Activated CD4-positive, alpha-beta T cell treated with anti-CD3 and anti-CD28 coated beads for 48 hours (primary cell): ENCODE data around the gene CPZ.
"Not testable (repeated sequence)": the region's sequence is repeated elsewhere in the genome, so short reads cannot be mapped to it uniquely, and the experiment has no call there.

ENCODE experiments used
- DNase-seq: peaks from one replicate; pipeline ENCODE4 v3.0.0-alpha.2; 2020

CPZ gene

GRCh38 chr4:8557151-8558076, 35.2 kb upstream of the CPZ start:
- no peak for DNase-seq

DNA sequence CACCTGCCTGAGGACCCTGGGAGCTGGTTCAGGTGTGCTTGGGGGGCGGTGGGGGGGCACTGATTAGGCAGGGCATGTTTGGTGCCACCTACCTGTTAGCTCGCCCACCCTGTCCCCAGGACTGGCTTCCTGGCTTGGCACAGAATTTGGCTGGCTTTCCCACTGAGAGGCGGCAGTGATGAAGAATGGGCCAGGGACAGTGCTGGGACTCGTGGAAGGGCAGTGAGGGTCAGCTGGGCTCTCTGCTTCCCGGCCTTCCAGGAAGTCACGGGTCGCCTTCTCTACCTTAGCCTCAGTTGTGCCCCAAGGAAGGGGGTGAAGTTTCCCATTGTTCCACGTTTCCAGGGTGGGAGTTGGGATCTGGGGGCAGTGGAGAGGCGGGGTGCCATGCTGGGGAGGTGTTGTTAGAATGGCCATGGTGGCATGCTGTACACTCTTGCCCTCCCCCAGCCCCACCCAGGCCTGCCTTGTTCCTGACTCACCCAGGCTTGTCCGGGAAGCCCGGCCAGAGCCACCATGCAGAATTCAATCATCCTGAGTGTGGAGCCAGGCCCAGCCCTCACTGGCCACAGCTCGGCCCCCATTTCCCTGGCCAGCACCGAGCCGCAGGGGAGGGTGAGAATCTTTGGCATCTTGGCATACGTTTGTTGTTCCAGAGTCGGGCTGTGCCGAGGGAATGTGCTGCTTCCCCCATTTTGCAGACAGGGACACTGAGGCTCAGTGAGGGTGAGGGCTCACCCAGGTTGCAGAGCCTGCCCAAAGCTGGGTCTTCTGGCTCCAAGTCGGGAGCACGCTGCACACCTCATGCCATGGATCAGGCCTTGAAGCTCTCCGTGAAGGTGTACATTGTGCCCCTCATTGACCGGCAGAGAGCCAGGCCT, 34.2 kb upstream of the CPZ start:
- DNase-seq = no peak

- DNase-seq = no peak
Measured at GRCh38 chr4:8559011-8559410, 33.6 kb upstream of the CPZ start.

DNA sequence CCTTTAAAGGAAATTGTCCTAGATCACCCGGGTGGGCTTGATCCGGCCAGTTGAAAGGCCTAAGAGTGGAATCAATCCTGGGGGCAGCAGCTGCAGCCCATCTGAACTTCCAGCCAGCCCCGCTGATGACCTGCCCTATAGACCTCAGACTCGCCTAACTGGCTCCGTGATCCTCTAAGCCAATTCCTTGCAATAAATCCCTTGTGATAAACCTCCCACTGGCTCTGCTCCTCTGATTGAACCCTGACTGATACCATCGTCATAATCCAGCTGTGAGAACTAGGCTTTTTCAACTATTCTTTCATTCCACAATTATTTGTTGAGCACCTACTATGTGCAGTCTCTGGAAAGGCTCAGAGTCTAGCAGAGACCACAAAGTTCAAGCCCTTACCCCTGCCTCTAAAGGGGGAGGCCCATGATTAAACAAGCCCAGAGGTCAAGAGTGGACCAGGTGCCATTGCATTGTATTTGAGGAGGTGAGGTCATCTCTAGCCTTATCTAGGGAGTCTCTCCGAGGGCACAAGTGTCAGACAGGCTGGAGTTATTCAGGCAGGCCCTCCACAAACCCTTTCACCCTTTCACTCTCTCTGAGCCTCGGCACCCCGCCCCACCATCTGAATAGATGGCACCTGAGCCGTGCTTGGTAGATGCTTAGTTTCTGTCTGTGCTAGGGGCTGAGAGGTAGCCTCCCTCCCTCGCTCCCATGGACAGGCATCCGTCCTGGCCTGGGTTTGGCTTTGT, 32.9 kb upstream of the CPZ start:
- no peak for DNase-seq

GRCh38 chr4:8560265-8561047, 32.1 kb upstream of the CPZ start:
- no peak for DNase-seq

DNA sequence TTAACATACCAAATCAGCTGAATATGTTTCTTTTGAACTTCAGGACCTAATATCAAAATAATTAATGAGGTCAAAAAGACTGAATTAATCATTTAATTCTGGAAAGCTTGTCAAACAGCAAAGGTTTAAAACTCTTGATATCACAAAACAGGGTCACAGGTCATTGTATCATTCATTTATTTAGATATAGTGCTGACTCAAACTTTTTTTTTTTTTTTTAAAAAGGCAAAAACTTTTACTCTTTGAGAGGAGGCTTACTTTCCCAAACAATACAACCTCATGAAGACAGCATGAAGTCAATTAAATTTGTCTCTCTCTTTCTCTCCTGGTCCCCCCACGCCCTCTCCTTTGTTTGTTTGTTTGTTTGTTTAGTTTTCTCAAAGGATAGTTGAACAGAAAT, 28.0 kb upstream of the CPZ start:
- DNase-seq = no peak

- no peak for DNase-seq
Measured at GRCh38 chr4:8568068-8568668, 24.4 kb upstream of the CPZ start.

DNA sequence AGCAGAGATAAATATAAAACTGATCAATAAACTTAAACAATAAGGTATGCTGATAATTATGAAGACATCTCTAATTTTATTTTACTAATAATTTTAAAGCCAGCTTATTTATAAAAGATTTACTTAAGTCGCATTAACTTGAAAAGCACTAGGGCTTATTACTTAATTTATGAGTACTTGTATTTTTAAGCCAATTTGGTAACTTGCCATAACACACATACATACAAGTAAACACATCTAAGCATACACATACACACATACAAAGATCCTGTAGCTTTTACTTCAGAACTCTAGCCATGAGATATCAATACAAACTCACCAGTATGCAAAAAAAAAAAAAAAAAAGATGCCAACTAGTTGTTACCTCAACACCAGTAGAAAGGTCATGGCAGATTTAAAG, 22.4 kb upstream of the CPZ start:
- no peak for DNase-seq

DNA sequence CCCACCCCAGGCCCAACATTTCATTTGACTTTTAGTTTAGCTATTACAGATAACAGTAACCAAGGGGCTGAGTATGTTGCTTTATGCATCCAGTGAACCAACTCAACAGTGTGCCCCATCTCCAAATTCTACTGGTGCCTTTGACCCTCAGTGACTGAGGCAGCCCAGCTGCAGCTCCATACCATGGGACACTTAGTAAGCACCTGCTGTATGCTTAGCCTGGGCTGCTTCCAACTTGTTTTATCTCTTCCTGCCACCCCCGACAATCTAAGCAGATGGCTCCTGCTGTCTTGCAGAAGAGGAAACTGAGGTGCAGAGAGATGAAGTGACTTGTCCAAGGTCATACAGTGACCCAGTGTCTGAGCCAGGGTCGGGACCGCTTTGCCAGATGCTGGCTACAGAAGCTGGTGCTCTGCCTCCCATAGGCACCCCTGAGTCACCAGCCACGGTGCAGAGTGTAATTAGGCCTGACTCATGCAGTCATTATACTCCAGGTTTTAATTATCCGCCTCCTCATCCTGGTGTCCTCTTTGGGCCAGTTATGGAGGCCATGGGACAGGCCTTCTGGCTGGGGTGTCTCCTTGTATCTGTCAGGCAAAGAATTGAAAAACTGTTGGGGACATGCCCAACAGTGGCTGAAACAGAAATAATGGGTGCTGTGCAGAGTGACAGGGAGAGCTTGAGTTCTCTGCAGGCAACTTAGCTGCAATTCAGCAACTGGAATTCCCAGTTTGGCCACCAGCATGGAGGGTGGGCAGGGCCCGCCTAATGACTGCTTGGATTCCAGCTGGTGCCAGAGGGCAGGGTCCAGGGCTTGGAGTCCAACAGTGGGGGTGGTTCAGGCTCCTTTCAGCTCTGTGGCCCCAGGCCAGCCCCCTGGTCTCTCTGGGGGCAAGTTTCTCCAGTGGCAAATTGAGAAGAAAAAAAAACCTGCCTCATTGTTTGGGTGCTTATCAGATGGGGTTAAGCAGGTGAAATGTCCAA, 20.6 kb upstream of the CPZ start:
- DNase-seq = no peak

GRCh38 chr4:8573266-8573665, 19.3 kb upstream of the CPZ start:
- no peak for DNase-seq

DNA sequence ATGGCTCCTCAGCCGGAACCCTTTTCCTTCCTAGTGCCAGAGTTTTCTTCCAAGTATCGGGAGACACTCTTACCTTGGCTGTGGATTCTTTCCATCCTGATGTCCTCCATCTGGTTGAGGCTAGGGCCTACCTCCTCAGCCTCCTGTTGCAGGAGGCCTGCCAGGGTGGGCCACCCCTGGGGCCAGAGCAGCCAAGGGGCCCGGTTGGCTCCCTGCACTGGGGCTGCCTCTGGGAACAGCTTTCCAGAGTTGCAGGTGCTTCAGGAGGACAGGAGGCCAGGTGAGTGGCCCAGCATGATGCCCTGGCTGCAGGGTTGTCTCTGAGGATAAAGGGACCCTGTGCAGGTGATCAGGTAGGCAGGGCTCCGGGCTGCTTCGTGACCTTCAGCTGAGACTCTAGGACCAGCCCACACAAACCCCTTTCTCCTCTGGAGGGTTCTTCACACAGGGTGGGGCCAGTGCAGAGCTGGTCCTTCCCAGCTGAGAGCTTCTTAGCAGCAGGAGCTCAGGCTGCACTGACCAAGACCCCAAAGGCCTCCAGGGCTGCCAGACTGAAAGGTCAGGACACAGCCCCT, 17.7 kb upstream of the CPZ start:
- no peak for DNase-seq

DNA sequence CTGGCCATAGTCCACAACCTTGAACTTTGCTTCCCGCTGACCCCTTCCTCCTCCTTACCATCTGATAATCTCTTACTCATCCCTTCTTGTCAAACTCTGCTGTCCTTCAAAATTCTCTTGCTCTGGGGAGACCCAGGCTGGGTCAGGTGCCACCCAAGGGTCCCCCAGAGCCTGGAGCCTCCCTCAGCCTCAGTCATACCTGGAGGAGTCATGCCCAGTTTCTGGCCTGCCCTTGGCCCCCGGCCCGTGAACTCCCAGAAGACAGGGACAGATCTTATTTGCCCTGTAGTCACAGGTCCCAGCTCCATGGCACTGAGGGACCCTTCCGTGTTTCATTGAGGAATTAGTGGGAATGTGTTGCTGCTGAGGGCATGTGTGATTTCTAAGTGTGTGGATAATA, 17.1 kb upstream of the CPZ start:
- no peak for DNase-seq

DNA sequence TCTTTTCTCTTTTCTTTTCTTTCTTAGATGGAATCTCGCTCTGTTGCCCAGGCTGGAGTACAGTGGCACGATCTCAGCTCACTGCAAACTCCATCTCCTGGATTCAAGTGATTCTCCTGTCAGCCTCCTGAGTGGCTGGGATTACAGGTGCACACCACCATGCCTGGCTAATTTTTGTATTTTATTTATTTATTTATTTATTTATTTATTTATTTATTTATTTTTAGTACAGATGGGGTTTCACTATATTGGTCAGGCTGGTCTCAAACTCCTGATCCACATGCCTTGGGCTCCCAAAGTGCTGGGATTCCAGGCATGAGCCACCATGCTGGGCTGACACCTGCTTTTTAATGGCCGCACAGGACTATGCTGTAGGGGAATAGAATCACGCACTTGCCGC, 16.0 kb upstream of the CPZ start:
- DNase-seq = not testable (repeated sequence)

GRCh38 chr4:8577046-8577445, 15.5 kb upstream of the CPZ start:
- no peak for DNase-seq

DNA sequence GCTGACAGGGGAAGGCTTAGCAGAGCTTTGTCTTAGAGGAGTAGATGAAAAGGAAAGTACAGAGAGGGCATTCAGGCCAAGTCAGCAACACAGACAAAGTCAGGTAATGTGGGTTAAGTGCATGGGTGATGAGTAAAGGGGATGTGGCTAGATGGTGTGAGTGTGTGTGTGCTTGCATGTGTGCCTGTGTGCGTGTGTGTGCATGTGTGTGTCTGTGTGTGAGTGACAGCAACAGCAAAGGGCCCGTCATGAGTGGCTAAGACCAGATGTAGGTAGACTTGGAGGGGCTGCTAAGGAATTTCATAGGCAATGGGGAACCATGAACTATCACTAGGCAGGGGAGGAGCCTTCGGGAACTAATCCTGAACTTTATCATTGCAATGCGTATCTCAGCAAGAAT, 14.6 kb upstream of the CPZ start:
- DNase-seq = no peak

DNA sequence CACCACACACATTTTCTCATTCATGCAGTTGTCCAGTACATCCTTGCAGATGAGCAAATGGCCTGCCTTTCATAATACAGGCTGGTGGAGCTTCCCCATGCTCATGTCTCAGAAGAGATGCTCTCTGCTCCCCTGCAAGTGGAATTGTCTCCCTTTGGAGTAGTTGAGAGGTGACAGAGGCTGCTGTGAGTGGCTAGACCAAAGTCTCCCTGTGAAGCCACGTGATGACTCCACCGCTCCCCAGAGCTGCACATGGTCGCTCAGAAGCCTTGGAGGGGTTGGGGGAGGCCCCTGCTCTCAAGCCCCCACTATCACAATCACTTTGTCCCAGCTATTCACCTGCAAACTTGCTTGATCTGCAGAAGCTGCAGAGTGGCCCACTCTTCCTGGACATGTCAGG, 13.8 kb upstream of the CPZ start:
- DNase-seq = no peak

DNA sequence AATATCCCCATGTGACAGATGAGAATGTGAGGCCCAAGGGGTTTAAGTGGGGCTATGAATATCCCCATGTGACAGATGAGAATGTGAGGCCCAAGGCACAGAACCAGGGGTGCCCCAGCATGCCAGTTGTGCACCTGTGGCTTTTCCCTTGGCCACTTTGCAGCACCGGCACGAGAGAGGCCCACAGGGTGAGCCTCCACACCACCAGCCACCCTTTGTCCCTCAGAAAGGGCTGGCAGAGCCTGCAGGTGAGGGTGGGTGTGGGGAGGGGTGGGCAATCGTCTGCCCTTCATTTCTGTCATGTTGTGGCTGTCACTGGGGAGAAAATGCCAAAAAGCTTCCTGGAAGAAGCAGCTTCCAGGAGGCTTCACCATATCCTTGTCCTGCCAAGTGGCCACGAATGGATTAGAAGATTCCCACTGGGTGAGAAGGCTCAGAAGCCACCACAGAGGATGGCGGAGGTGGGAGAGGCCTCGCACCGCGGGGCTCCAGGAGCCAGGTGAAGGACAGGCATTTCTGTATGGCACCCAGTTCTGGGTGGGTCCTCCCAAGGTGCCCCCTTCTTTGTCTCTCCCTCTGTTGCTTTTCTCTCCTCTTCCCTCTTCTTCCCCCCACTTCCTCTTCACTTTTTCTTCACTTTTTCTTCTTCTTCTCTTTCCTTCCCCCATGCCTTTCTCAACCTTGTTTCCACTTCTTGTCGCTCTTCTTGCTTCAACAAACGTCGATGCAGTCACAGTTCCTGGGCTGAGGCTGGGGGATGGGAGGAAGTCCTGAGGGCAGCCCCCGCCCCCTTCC, 12.8 kb upstream of the CPZ start:
- DNase-seq = no peak

- DNase-seq = peak; percentile 62
Measured at GRCh38 chr4:8580321-8581093, 12.1 kb upstream of the CPZ start, which contains the start of gene GPR78. Gene GPR78 (plus strand): TSS chr4:8580392. CDS start chr4:8580983, 591 bp downstream.
